ENCODE results near the gene ZBTB25.
"Not testable (repeated sequence)": the region's sequence is repeated elsewhere in the genome, so short reads cannot be mapped to it uniquely, and the experiment has no call there.

Gene ZBTB25

DNA sequence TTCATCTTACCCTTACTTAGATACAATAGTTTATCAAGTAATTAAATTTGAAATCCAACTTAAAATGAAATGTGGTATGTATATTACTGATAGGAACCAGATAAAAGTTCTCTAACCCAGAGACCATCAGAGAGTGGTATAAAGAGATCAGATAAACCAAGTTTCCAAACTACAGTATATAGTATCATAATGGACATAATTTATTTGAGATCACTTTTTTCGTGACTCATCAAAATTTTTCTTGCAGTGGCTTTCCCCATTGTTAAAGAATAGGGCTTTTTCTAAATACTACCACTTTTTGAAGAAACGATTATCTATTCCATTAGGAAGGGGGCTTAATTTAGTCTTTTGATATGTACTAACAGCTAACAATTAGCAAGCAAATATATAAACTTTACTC, 21.7 kb upstream of the ZBTB25 start:
- Histone ChIP-seq H3K9me3 (ENCODE audit: control insufficient read depth, insufficient read depth, low read length) (no peaks in the 10 kb centered on the region), H3K9ac (ENCODE audit: low read depth, low read length) (no peak overlapping the region), H3K36me3 (ENCODE audit: insufficient read depth, low read length) (no peaks in the 10 kb centered on the region), H3K4me1 (ENCODE audit: insufficient read depth, low read length) (no peaks in the 10 kb centered on the region)

DNA sequence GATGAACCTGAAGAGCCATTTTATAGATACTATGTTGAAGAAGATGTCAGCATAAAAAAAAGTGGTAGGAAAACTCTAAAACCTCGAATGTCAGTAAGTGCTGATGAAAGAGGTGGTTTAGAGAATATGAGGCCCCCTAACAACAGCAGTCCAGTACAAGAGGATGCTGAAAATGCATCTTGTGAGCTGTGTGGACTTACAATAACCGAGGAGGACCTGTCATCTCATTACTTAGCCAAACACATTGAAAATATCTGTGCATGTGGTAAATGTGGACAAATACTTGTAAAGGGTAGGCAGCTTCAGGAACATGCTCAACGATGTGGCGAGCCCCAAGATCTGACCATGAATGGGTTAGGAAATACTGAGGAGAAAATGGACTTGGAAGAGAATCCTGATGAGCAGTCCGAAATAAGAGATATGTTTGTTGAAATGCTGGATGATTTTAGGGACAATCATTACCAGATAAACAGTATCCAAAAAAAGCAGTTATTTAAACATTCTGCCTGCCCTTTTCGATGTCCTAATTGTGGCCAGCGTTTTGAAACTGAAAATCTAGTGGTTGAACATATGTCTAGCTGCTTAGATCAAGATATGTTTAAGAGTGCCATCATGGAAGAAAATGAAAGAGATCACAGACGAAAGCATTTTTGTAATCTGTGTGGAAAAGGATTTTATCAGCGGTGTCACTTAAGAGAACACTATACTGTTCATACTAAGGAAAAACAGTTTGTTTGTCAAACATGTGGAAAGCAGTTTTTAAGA, 19.1 kb upstream of the ZBTB25 start:
- Histone ChIP-seq H3K4me1 (ENCODE audit: insufficient read depth, low read length) (no peaks in the 10 kb centered on the region), H3K9ac (ENCODE audit: low read depth, low read length) (no peak overlapping the region), H3K36me3 (ENCODE audit: insufficient read depth, low read length) (no peaks in the 10 kb centered on the region), H3K9me3 (ENCODE audit: control insufficient read depth, insufficient read depth, low read length) (no peaks in the 10 kb centered on the region)

DNA sequence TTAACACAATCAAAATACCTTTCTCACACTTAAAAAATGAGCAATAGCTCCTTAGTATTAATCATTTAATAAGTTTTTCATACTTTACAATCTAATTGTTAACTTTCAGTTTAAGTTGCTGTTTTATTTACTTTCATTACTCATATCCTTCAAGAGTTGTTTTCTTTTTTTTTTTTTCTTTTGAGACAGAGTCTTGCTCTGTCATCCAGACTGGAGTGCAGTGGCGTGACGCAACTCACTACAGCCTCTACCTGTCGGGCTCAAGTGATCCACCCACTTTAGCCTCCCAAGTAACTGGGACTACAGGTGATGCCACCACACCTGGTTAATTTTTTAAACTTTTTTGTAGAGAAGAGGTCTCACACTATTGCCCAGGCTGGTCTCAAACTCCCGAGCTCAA, 17.1 kb upstream of the ZBTB25 start:
- Histone ChIP-seq H3K36me3 (ENCODE audit: insufficient read depth, low read length) (no peaks in the 10 kb centered on the region), H3K9me3 (ENCODE audit: control insufficient read depth, insufficient read depth, low read length) (no peaks in the 10 kb centered on the region), H3K9ac (ENCODE audit: low read depth, low read length) (no peak overlapping the region), H3K4me1 (ENCODE audit: insufficient read depth, low read length) (no peaks in the 10 kb centered on the region)

DNA sequence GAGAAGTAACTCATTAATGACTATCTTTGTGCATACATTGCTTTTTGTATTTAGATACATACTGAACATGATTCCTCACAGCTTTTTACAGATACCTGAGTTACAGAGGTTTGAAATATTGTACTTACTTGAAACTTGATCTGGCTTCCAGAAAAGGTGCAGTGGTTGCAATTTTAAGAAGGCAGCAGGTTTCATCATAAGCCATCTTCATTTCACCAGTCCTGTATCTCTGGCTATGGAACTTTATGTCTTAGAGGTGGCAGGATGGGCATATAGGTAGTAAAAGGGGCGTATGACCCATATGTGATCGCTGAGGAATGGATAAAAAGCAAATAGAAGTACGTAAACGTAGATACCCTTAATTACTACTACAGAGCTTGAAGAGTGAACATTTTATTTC, 14.6 kb upstream of the ZBTB25 start:
- H3K9me3 ChIP-seq (ENCODE audit: control insufficient read depth, insufficient read depth, low read length): no peaks in the 10 kb centered on the region
- no peak overlapping the region for H3K9ac ChIP-seq (ENCODE audit: low read depth, low read length)
- H3K4me1 ChIP-seq (ENCODE audit: insufficient read depth, low read length): no peaks in the 10 kb centered on the region
- no peaks in the 10 kb centered on the region for H3K36me3 ChIP-seq (ENCODE audit: insufficient read depth, low read length)

DNA sequence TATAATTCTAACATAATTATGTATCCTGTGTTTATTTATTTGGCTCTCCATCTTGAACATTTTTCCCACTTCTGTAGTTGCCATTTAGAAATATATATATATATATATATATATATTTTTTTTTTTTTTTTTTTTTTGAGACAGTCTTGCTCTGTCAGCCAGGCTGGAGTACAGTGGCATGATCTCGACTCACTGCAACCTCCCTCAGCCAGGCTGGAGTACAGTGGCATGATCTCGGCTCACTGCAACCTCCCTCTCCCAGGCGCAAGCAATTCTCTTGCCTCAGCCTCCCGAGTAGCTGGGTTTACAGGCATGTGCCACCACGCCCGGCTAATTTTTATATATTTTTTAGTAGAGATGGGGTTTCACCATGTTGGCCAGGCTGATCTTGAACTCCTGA, 14.0 kb upstream of the ZBTB25 start:
- H3K9ac ChIP-seq (ENCODE audit: low read depth, low read length); H3K36me3 ChIP-seq (ENCODE audit: insufficient read depth, low read length); H3K4me1 ChIP-seq (ENCODE audit: insufficient read depth, low read length); H3K9me3 ChIP-seq (ENCODE audit: control insufficient read depth, insufficient read depth, low read length): not testable (repeated sequence)

DNA sequence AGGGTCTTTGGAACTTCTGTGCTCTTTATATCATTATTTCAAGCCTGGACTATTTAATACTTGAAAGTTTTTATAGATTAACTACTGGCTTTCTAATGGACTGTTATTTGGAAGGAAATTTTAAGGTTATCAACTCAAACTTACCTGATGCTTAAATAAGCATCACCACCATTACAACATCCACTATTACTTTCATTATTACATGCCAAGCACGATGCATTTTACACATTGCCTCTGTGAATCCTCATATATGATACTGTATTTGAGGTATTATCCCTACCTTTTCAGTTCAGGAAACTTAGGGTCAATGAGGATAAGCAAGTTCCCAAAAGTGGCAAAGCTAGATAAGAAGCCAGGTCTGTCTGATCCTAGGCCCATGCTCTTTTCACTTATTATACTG, 13.3 kb upstream of the ZBTB25 start:
- no peak overlapping the region for H3K9ac ChIP-seq (ENCODE audit: low read depth, low read length)
- no peaks in the 10 kb centered on the region for H3K9me3 ChIP-seq (ENCODE audit: control insufficient read depth, insufficient read depth, low read length)
- H3K4me1 ChIP-seq (ENCODE audit: insufficient read depth, low read length): no peaks in the 10 kb centered on the region
- no peaks in the 10 kb centered on the region for H3K36me3 ChIP-seq (ENCODE audit: insufficient read depth, low read length)

DNA sequence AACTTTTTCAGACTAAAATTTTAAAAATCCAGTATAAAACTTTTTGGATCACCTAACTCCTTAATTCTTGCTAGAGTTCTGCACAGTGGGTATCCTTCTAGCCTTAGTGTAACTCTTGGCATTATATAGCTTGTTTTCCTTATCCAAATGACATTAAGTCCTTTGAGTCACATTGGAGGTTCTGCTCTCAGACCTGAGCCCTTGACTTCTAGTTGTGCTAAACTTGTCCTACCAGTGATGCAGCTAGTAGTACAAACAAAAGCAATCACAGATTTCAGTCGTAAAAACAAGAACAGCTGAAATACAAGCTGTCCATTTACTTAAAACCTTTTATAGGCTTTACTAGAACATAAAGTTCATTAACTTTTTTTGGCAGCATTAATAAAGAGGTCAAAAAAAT, 11.4 kb upstream of the ZBTB25 start:
- peaks cover 4% of the 10 kb centered on the region; the same call in 1 of the 2 replicates for H3K4me1 ChIP-seq (ENCODE audit: insufficient read depth, low read length)

DNA sequence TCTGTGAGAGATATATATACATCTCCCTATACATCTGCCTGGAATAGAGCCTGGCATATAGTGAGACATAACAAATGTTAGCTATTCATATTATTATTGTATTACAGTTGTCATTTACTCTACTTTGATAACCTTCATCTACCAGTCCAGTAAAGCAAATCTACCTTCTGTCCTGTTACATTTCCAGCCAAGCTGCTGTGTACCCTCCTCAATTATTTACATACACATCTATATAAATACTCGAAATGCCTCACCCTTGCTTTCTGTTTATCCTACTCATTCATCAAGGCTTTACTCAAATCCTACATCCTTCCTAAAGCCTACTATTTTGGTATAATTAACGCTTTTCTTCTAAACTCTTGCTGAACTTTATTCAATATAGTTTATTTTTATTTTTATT, 9.6 kb upstream of the ZBTB25 start:
- peaks cover 8% of the 10 kb centered on the region for H3K4me1 ChIP-seq (ENCODE audit: insufficient read depth, low read length)

More for the DNA sequence above, 11.4 kb upstream of the ZBTB25 start:
- Histone ChIP-seq H3K9me3 (ENCODE audit: control insufficient read depth, insufficient read depth, low read length) (no peaks in the 10 kb centered on the region), H3K9ac (ENCODE audit: low read depth, low read length) (no peak overlapping the region), H3K36me3 (ENCODE audit: insufficient read depth, low read length) (no peaks in the 10 kb centered on the region)

DNA sequence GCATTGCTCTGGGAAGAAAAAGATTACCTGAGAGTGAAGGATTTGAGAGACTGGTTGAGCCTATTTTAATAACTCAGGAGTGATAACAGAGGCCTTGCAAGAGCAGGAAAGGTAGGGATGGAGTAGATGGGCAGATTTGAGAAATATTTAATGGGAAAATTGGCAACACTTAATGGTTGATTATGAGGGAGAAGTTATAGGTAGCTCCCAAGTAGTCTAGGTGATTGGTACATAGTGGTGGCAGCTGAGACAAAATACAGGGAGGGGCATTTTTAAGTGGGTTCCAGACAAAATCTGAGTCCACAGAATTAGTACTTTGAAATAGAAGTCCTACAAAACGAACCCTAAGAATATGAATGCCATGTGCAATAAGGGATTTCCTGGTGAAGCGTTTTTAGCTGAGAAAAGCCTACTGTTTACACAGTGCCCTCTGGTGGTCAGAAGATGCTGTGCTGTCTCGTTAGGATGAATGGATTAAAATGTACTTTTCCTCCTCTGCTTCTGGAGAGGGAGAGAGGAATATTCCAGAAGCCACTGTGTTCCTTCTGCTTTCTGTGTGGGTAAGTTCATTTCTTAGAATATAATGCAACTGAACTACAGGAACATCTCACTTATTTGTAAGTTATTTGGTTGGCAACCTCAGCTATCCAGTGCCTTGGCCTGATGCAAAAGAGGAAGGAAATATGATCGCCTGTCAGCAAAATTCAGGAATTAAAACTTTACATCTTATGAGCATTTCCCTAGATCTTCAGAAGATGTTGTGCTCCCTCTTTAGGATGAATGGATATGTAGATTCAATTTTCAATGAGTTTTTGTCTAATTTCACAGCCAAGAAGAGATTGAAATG, 7.4 kb upstream of the ZBTB25 start:
- Histone ChIP-seq H3K36me3 (ENCODE audit: insufficient read depth, low read length) (no peaks in the 10 kb centered on the region), H3K9ac (ENCODE audit: low read depth, low read length) (no peak overlapping the region), H3K4me1 (ENCODE audit: insufficient read depth, low read length) (peaks cover 14% of the 10 kb centered on the region), H3K9me3 (ENCODE audit: control insufficient read depth, insufficient read depth, low read length) (no peaks in the 10 kb centered on the region)

More for the DNA sequence above, 9.6 kb upstream of the ZBTB25 start:
- Histone ChIP-seq H3K9ac (ENCODE audit: low read depth, low read length) (no peak overlapping the region), H3K9me3 (ENCODE audit: control insufficient read depth, insufficient read depth, low read length) (no peaks in the 10 kb centered on the region), H3K36me3 (ENCODE audit: insufficient read depth, low read length) (no peaks in the 10 kb centered on the region)

DNA sequence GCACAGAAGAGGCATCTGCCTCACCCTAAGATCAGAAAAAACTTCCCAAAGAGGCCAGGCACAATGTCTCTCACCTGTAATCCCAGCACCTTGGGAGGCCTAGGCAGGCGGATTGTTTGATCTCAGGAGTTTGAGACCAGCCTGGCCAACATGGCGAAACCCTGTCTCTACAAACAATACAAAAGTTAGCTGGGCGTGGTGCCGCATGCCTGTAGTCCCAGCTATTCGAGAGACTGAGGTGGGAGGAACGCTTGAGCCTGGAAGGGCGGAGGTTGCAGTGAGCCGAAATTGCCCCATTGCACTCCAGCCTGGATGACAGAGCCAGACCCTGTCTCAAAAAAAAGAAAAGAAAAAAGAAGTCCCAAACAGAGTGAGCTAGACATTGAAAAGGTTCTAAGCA, 5.4 kb upstream of the ZBTB25 start:
- H3K36me3 ChIP-seq (ENCODE audit: insufficient read depth, low read length): no peaks in the 10 kb centered on the region
- H3K9me3 ChIP-seq (ENCODE audit: control insufficient read depth, insufficient read depth, low read length): no peaks in the 10 kb centered on the region
- no peak overlapping the region for H3K9ac ChIP-seq (ENCODE audit: low read depth, low read length)
- H3K4me1 ChIP-seq (ENCODE audit: insufficient read depth, low read length): peaks cover 14% of the 10 kb centered on the region

DNA sequence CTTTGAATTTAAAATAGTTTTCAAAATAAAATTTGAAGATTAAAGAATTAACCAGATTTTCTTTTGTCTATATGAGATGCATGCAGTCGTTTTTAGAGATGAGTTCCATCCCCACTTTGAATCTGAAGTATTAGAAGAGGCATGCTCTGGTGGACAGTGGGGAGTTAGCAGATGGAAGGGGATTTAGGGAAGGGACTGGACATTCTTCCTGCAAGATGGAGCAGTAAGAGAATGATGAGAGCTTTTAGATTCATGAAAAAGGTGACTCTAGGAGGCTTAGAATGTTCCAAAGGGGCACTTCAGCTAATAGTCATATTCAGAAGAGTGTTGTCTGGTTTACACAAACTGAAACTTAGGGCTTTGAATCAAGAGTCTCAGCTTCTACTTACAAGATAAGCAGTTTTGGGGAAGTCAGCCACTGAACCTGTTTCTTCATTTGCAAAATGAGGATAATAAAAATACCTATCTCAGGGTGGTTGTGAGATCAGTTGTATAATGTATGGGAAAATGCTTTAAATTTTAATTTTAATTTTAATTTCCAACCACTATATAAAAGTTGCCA, 4.7 kb upstream of the ZBTB25 start:
- H3K4me1 ChIP-seq (ENCODE audit: insufficient read depth, low read length): peaks cover 14% of the 10 kb centered on the region

DNA sequence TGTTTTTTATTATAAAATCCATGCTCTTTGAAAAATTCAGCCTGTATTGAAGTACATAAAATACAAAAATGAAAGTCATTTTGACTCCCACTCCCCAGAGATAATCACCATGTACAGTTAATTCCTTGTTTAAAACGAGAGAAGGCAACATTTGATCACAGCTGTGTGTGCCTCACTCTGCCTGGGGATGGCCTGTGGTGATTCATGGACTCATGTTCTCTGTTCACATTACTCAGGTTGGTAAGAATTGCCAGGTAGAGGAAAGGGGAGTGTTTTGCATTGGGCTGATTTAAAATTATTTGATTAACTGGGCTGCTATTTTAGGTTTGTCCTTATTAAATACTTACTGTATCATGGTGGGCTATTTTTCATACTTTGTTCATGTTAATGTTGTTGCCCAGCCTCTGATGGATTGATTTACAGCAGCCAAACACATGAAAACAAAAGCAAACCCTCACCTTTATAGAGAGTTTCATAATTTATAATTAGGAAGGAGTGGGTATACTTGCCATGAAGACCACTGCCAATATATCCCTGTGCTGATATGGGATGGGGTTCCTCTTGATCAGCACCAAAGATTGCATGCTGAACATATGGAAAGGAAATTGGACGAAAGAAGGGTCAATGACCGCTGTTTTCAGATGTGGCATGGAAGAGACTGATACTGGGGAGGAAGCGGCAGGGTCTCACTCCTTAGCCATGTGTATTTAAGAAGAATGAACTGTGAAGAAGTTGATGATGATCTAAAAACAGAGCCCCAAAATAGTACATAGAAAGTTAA, 3.9 kb upstream of the ZBTB25 start:
- Histone ChIP-seq H3K36me3 (ENCODE audit: insufficient read depth, low read length) (no peaks in the 10 kb centered on the region), H3K4me1 (ENCODE audit: insufficient read depth, low read length) (peaks cover 16% of the 10 kb centered on the region), H3K9ac (ENCODE audit: low read depth, low read length) (no peak overlapping the region), H3K9me3 (ENCODE audit: control insufficient read depth, insufficient read depth, low read length) (no peaks in the 10 kb centered on the region)

More for the DNA sequence above, 4.7 kb upstream of the ZBTB25 start:
- Histone ChIP-seq H3K9ac (ENCODE audit: low read depth, low read length) (no peak overlapping the region), H3K9me3 (ENCODE audit: control insufficient read depth, insufficient read depth, low read length) (no peaks in the 10 kb centered on the region), H3K36me3 (ENCODE audit: insufficient read depth, low read length) (no peaks in the 10 kb centered on the region)

DNA sequence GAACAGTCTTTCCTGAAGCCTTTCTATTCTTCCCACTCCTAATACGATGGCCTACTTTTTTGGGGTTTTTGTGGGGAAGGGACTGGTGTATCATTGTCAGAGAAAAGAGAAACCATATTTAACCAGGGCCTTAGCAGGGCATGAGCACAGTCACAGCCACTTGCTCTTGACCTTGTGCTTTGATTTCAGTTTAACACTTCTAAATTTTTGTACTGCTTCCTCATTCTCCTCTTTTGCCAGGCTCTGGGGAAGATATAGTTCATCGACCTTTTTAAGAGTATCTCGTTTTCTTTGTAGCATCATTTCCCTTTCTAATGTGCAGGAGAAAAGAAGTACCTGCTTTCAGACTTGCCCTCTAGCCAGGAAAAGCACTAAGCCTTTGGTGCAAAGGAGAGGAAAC, 3.1 kb upstream of the ZBTB25 start:
- Histone ChIP-seq H3K4me1 (ENCODE audit: insufficient read depth, low read length) (peaks cover 24% of the 10 kb centered on the region), H3K36me3 (ENCODE audit: insufficient read depth, low read length) (no peaks in the 10 kb centered on the region), H3K9me3 (ENCODE audit: control insufficient read depth, insufficient read depth, low read length) (no peaks in the 10 kb centered on the region), H3K9ac (ENCODE audit: low read depth, low read length) (no peak overlapping the region)

All from ES-I3 (cell line).